HCT116 (cell line): ENCODE data around the gene RYR2.

Experiments
- ATF3 ChIP-seq: IDR thresholded peaks from 2 replicates; pipeline ENCODE4 v1.6.1; 2012
- EZH2 ChIP-seq: fragments of 200-600 bp; sonication (generic); IDR thresholded peaks from 2 replicates; pipeline ENCODE4 v1.6.1; 2017; ENCODE audit warnings: antibody characterized with exemption, mixed run types
- POLR2A ChIP-seq: IDR thresholded peaks from 2 replicates; pipeline ENCODE4 v1.7.0; 2011; ENCODE audit warnings: borderline replicate concordance; ENCODE audit not compliant: insufficient read depth, insufficient read length; ENCODE audit errors: extremely low read depth
- POLR2AphosphoS5 ChIP-seq: IDR thresholded peaks from 2 replicates; pipeline ENCODE4 v1.6.1; 2011; ENCODE audit warnings: mild to moderate bottlenecking, low read depth, low read length, moderate library complexity
- SRF ChIP-seq: IDR thresholded peaks from 2 replicates; pipeline ENCODE4 v1.6.1; 2012; ENCODE audit warnings: low read depth
- TCF7L2 ChIP-seq: IDR thresholded peaks from 2 replicates; pipeline ENCODE4 v1.7.0; 2011; ENCODE audit warnings: borderline replicate concordance, inconsistent platforms; ENCODE audit not compliant: insufficient read depth, insufficient read length; ENCODE audit errors: extremely low read depth
- TF ChIP-seq, protein P1 (sequence below), 3 experiments: fragments of 200-600 bp in 1 of 3; sonication (generic) in 1 of 3; IDR thresholded peaks in 2 of 3; conservative IDR thresholded peaks in 1 of 3; 2 replicates each; pipeline ENCODE4 v1.5.1; 2012 to 2017; ENCODE audit warnings: low read depth in 2 of 3, low read length in 2 of 3, antibody characterized with exemption in 1 of 3, borderline replicate concordance in 1 of 3, control low read depth in 1 of 3, mild to moderate bottlenecking in 1 of 3, mixed read lengths in 1 of 3, mixed run types in 1 of 3, moderate library complexity in 1 of 3; ENCODE audit not compliant: insufficient read depth in 1 of 3

- TF ChIP-seq, protein P1, sequence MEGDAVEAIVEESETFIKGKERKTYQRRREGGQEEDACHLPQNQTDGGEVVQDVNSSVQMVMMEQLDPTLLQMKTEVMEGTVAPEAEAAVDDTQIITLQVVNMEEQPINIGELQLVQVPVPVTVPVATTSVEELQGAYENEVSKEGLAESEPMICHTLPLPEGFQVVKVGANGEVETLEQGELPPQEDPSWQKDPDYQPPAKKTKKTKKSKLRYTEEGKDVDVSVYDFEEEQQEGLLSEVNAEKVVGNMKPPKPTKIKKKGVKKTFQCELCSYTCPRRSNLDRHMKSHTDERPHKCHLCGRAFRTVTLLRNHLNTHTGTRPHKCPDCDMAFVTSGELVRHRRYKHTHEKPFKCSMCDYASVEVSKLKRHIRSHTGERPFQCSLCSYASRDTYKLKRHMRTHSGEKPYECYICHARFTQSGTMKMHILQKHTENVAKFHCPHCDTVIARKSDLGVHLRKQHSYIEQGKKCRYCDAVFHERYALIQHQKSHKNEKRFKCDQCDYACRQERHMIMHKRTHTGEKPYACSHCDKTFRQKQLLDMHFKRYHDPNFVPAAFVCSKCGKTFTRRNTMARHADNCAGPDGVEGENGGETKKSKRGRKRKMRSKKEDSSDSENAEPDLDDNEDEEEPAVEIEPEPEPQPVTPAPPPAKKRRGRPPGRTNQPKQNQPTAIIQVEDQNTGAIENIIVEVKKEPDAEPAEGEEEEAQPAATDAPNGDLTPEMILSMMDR (IDR thresholded peaks at IDR 0.05 in 2 of 3, conservative IDR thresholded peaks at IDR 0.05 in 1 of 3; ENCODE audit: borderline replicate concordance in 1 of 3, insufficient read depth in 1 of 3, low read depth in 2 of 3, low read length in 2 of 3): no peak
- TF ChIP-seq SRF: no peak
- no peak for TF ChIP-seq ATF3
- no peak for TF ChIP-seq POLR2A
- no peak for TF ChIP-seq EZH2
- no peak for TF ChIP-seq TCF7L2
- TF ChIP-seq POLR2AphosphoS5: no peak
Measured at GRCh38 chr1:237070519-237070918, 28.5 kb downstream of the RYR2 start.
